Stimulated activated CD4-positive, alpha-beta T cell treated with anti-CD3 and anti-CD28 coated beads, Interleukin-1b, Interleukin-23, amount 100 ng/mL, for 24 hours (primary cell): Measurements from ENCODE around the gene TEX38.
A peak's percentile ranks its signal among the peaks of the same experiment; 100 is the strongest.
"Not testable (repeated sequence)": the region's sequence is repeated elsewhere in the genome, so short reads cannot be mapped to it uniquely, and the experiment has no call there.

Experiments
- DNase-seq, 4 experiments: peaks; one replicate each; pipeline ENCODE4 v3.0.0-alpha.2; 2020; ENCODE audit warnings: low read depth in 4 of 4, low spot score in 1 of 4

TEX38 gene

DNA sequence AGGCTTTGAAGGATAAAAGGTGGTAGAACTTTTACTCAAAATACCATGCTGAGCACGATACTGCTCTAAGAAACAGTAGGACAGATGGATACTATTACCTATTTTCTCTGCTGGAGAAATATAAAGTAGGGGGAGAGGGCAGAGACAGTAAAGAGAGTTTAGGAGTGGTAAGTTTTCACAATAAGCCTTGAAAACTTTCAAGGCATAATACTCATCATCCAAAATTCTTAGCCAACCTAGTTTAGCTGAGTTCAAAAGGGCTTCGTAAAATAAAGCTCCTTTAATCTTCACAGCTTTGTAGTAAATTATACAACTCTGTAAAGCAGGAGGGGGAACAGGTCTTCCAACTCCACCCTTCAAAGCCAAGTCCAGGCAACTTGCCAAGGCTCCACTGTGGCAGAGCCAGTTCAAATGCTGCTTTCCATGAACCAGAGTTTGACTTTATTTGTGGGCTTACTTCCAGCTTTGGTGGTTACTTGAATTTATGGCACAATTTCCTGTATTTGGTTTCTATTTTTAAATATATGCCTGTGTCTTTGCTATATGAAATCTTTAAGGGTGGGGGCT is 15.5 kb downstream of the TEX38 start:
- no peak for DNase-seq

DNA sequence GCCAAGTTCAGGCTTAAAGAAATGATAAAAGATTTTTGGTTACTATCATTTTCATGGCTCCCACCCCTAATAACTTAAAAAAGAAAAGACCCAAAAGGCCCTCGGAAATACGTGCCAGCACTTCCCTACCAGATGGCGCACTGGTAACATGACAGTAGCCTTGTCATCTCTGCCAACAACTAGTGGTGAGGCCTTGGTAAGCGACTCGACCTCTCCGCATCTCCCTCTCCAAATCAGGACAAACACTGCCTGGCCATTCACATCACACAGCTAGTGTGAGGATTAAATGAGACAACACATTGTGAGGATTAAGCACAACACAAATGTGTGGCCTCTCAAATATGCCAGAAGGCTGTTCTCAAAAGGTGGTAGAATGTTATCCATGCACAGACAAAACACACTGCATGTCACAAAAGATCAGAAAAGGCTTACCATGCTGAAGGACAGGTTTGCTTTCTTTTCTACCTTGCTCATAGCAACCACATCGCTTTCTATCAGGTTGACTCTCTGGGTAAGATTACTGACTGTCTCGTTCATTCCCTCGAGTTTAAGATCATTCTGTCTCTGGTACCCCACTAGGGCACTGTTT is 16.4 kb downstream of the TEX38 start:
- no peak for DNase-seq

DNA sequence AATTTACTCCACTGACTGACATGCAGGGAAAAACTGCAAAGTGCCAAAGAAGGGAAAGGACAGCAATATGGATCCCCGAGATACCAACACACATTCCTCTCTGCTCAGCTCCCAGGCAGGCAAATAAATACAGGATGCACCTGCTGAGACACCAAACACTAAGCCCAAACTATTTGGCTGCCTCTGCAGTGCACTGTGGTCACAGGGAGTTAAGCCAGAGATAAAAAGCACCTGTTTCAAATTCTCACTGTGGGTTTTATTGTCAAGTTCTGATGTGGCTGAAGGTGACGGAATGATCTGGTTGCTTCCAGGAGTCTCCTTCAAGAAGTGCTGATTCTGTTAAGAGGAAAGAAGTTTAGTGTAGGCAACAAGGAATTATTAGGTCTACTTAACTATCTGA is 17.7 kb downstream of the TEX38 start:
- DNase-seq = no peak

DNA sequence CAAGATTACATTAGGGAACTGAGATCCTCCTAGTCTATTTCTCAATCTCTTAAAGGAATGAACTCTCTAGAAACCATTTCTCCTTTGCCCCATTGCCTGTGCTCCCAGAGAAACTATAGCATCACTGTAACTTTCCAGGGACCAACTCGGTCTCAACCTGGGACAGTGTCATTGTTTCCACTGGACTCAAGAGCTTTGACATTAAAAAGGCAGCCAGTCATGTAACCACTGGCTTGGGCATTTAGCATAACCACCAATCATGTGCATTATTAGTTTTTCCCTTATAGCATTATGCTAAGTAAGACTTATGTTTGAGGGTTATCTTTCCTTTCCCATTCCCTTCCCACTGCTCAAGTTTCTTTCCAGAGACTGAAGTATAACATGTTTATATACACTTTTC is 18.2 kb downstream of the TEX38 start:
- DNase-seq = no peak

DNA sequence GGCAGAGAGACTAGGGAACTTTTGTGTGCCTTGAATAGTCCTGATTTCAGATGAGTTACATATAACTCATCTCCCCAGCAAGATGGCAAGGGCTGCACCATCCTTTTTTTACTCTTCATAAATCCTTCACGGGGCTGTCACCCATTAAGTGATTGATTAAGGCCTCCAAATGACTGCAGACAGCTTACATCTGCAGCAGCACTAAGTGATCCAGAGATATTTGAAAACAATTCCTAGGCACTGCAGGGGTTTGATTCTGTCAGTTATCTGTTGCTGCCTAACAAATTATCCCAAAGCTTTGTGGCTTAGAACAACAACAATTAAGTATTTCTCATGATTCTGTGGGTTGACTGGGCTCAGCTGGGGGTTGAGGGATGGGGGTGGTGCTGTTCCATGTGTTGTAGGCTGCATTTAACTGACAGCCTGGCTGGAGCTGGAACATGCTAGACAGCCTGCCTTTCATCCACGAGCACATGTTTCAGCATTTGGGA is 19.3 kb downstream of the TEX38 start:
- no peak for DNase-seq

DNA sequence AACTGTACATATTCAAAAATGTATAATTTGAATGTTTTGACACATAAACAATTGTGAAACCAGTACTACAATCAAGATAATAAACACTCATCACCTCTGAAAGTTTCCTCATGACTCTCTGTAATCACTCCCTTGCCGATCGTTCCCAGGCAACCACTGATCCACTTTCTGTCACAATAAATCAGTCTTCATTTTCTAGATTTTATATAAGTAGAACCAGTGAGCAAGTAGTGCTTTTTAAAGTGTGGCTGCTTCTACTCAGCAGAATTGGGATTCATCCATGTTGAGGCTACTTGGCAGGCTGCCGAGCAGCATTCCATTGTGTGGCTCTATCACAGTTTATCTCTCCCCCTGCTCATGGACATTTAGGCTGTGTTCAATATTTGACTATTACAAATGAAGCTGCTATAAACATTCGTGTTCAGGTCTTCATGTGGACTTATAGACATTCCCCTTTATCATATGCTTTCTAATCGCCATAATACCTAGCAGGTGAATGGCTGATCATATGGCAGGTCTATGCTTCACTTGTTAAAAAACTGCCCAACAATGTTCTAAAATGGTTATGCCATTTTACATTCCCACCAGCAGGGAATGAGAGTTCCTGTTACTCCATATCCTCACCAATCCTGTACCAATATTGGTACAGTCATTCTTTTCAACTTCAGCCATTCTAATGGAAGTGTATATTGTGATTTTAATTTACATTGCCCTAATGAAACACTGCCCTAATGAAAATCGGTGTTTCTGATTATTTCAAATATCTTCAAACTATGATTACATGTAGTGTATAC is 20.5 kb downstream of the TEX38 start:
- DNase-seq = no peak

DNA sequence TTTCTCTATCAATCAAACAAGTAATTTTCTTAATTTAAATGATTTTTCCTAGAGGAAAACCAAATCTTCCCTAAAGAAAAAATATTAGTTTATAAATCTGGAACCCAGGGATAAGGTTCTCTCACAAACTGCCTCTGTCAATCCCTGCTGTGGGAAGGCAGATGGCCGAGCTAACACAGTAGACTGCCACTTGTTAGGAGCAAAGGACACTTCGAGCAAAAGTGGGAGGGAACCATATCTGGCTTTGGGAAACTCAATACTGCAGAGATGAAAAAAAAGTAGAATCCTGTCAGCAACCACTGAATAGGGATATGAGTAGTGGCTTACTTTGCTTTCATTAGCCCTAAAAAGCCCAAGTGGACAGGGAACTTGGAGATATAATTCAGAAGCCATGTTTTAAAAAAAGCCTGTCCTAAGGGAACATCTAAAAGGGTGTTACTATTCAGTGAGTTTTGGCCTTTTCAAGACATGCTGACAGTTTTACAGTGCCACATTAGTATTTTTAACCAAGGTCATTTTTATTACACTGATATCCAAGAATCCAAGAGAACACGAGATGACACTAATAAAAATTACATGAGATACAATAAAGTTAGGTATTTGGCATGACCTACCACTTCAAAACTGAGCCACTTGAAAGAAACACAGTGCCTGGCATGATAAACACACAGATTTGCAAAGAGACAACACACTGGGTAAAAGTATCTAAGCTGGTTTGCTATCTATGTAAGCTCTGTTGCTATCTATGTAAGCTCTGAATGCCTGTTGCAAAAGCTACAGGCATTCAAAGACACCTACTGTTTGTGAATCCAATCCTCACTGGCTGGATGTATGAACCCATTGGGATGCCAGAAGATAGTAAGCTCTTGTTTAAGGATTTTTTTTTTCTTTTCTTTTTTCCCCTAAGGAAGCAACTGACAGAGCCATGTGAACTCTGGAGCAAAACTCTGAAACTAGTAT is 21.4 kb downstream of the TEX38 start:
- DNase-seq = no peak

DNA sequence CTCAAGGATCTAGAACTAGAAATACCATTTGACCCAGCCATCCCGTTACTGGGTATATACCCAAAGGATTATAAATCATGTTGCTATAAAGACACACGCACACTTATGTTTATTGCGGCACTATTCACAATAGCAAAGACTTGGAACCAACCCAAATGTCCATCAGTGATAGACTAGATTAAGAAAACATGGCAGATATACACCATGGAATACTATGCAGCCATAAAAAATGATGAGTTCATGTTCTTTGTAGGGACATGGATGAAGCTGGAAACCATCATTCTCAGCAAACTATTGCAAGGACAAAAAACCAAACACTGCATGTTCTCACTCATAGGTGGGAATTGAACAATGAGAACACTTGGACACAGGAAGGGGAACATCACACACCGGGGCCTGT is 23.0 kb downstream of the TEX38 start:
- not testable (repeated sequence) for DNase-seq

DNA sequence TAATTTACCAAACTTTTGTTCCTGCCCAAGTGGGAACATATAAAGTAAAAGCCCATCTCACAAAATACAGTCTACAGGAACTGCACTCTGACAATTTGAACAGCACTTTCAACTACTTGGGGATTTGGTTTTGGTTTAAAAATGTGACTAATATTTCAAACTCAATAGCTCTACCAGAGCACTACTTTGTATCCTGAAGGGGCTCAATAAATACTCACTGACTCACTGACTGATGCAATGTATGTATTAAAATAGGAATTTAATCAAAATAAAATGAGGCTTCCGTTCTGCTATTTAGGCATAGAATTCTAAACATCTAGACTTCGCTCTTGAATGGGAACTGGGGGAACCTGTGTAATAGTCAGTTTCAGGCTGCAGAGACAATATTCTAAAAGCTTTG is 25.4 kb downstream of the TEX38 start:
- DNase-seq = no peak

DNA sequence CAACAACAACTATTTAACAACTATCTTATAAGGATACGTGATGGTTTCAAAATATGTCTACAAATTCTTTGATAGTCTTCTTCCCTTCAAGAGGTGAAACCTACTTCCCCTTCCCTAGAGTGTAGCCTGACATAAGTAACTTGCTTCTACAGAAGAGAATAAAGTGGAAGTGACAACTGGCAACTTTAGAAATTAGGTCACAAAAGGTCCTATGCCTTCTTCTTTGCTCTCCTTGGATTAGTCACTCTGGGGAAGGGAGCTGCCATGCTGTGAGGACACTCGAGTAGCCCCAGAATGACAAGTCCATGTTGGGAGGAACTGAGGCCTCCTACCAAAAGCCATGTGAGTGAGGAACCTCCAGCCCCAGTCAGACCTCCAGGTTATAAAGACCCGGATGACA is 28.0 kb downstream of the TEX38 start:
- DNase-seq = no peak

DNA sequence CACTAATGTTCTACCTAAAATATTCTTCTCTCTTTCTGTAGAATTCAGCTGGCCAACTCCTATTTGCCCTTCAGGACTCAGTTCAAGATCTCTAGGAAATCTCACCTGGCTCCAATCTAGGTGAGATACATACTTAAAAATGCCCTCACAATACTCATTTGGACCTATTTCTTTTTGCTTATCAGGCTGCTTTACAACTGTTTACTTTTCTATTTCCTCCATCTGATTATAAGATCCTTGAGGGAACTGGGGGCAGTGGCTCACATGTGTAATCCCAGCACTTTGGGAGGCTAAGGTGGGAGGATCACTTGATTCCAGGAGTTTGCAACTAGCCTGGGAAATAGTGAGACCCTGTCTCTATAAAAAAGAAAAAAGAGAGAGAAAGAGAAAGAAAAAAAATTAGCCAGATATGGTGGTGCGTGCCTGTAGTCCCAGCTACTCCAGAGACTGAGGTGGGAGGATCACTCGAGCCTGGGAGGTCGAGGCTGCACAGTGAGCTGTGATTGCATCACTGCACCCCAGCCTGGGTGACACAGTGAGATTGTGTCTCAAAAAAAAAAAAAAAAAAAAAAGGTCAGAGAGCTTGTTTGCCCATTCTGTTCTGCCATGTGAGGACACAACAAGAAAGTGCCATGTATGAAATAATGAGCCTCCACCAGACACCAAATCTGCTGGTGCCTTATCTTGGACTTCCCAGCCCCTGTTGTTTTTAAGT is 32.4 kb downstream of the TEX38 start:
- no peak for DNase-seq

DNA sequence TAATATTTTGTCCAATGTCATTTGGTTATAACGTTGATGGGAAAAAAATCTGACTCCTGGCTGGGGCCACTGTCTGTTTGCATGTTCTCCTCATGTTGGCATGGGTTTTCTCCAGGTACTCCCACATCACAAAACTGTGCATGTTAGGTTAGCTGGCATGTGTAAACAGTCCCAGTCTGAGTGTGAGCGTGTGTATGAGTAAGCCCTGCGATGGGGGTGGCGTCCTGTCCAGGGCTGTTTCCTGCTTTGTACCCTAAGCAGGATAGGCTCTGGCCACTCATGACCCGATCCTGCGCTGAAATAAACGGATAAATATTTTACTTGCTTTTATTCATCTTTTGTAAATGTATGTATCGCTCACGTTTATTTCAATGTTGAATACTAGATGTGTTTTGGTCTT is 33.8 kb downstream of the TEX38 start:
- no peak for DNase-seq

DNA sequence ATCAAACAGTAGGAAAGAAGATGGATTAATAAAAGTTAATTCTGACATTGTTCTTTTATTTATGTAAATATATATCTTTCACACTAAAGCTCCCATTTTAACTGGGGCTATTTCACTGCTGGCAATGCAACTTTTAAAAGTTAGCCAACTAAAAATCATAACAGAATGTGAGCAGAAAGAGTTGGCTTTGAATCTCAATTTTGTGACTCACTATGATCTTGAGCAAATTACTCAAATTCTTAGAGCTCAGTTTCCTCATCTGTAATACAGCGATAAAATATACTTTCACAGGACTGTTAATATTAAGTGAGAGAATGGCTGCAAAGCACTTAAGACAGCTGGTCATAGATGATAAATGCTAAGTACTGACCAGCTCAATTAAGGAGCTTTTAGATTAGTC is 36.5 kb downstream of the TEX38 start:
- no peak for DNase-seq

DNA sequence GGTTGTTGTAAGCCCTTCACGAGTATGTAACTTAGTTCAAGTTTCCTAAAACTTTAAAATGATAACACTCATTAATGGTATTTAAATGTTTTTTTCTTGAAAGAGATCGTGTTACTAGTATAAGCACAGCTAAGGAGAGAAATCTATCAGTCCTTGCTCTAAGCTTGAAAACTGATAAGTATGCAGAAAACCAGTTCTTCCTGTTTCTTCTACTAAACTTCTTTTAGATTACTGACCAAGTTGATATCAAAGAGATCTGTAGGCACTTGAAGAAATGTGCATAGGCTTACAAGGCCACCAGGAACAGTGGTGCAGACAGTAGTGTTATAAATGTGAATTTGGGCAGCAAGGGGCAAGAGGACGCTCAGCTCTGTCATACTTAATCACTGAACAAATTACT is 43.3 kb downstream of the TEX38 start:
- DNase-seq = no peak

DNA sequence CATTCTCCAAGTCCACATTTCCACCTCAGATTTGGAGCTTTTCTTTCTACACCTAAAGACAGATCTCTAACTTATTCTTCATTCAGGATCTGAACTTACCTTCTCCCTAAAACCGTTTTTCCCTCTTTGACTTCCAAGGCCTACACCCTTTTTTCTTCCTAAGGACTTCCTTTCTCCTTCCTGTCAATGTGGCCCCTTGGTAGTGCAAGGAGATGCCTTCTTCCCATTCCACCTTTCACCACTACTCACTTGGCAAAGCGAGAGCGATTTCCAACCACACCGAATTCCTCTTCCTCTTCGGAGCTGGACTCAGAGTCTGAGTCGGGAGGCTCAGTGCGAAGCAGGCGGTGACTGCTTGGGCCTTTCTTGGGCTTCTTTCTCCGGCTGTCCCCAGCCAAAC is 46.0 kb downstream of the TEX38 start:
- no peak for DNase-seq

DNA sequence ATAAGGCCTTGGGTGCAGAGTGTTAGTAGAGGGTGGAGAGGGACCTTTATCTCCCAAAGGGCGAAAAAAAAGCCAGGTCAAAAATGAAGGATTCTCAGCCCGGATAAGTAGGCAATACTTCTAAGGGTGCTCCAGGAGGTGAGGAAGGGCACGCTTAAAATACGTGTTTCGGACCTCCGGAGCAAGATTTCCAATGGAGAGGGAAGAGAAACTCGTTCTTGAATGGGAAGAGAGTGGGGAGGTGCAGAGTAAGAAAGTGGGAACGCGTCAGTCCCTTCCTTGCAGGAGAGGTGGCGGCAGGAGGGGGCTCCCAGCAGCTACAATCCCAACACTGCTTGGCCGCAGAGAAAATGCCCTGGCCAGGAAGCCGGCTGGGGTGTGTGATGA is 46.7 kb downstream of the TEX38 start:
- no peak for DNase-seq

DNA sequence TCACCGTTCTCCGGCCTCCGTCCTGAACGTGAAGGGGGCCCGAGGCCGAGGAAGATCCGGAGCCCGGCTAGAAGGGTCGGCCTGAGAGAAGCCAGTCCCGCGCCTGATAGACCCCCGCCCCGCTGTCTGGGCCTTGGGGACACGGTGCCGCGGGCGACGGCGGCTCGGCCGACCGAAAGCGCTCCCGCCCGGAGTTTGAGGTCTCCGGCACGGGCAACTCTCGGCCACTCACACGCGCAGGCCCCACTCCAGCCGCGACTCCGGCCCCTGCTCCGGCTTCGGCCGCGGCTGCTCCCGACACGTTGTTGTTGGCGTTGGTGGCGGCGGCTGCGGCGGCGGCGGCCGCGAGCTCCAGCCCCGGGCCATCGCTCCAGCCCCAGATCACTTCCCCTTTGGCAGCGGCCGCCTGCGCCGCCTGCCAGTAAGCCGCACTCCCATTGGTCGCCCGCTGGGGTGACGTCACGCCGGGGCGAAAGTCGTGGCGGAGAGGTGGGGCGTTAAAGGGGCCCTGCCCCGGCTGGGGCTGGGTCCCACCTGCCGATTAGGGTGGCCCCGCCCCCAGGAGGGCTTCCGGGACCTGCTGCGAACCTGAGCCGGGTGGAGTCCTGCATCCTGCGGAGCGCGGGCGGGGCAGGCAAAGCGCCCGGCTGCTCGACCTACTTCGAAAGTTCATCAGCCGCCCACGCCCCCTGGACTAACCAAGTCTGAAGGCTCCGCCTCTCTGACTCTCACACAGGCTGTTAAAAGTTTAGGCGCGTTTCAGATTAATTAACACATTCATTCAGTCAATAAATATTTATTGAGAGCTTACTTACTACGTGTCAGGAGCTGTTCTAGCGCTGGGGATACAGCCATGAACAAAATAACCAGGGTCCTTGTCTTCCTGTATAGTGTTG is 47.3 kb downstream of the TEX38 start, which contains the start of gene EFCAB14:
Gene EFCAB14, minus strand, starts transcription at position 388 of the 896 bp plus-strand sequence. CDS start 1,027 bp downstream, outside the sequence.
- DNase-seq = peak; percentile 96 to 99 (median 98)

DNA sequence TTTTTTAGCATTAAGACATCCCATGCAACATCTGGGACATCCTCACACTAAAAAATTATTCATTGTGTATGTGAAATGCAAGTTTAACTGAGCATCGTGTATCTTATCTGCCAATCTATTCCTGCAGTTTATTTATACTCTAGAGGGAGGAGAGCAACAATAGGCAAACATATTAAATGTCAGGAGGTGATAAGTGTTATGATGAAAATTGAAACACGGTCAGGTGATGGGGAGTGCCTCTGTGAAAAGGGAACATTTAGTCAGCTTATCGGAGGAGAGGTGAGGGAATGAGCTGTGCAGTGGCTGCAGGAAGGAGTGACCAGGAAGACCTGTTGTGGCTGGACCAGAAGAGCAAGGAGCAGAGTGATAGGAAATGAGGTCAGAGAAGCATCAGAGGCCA is 48.0 kb downstream of the TEX38 start:
- DNase-seq = no peak

DNA sequence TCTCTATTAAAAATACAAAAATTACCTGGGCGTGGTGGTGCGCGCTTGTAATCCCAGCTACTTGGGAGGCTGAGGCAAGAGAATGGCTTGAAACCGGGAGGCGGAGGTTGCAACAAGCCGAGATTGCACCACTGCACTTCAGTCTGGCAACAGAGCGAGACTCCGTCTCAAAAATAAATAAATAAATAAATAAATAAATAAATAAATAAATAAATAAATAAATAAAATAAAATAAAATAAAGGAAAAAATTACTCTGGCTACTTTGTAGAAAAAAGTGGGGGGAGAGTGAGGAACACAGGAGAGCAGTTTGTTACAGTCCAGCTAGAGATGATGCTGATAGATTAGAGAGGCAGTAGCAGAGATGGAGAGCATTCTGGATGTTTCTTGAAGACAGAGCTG is 48.7 kb downstream of the TEX38 start:
- DNase-seq = not testable (repeated sequence)

DNA sequence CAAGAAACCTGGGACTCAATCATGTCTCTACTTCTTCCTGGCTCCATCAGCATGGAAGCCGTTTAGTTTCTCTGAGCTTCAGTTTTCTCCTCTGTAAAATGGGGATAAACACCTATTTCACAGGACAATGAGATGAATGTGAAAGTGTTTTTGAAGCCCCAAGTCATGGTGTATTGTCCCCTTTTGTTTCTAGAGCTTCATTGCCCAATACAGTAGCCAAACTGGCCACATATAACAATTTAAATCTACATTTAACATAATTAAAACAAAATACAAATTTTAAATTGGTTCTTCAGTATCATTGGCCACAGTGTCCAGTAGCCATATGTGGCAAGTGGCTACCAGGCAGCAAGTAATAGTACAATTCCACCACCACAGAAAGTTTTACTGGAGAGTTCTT is 49.5 kb downstream of the TEX38 start:
- DNase-seq = no peak
